ENCODE measurements around the gene TUBE1.

TUBE1 gene

GRCh38 chr6:112040956-112041355, 46.3 kb downstream of the TUBE1 start:
- Histone ChIP-seq H3K79me2 (ENCODE audit: insufficient read depth, low read length) (no peaks in the 10 kb centered on the region), H3K9me2 (replicated peaks; ENCODE audit: insufficient read depth, low read length) (no peaks in the 10 kb centered on the region), H3K4me3 (ENCODE audit: insufficient read depth, low read length, poor library complexity, severe bottlenecking) (no peak overlapping the region), H3K27me3 (ENCODE audit: low read length) (no peaks in the 10 kb centered on the region), H4K20me1 (ENCODE audit: low read depth, low read length) (no peaks in the 10 kb centered on the region), H2AFZ (ENCODE audit: low read depth, low read length, severe bottlenecking) (no peak overlapping the region), H3K27ac (ENCODE audit: low read depth, low read length) (no peak overlapping the region), H3K36me3 (ENCODE audit: low read length) (no peaks in the 10 kb centered on the region), H3K9ac (ENCODE audit: low read length) (no peak overlapping the region), H3K9me3 (ENCODE audit: insufficient read depth, low read length) (no peaks in the 10 kb centered on the region), H3F3A (ENCODE audit: insufficient read depth) (no peaks in the 10 kb centered on the region), H3K4me2 (ENCODE audit: low read depth, low read length, poor library complexity, severe bottlenecking) (no peak overlapping the region)
- no peak for TF ChIP-seq EZH2phosphoT487 (conservative IDR thresholded peaks at IDR 0.05; ENCODE audit: low read length)
- TF ChIP-seq, protein P1, sequence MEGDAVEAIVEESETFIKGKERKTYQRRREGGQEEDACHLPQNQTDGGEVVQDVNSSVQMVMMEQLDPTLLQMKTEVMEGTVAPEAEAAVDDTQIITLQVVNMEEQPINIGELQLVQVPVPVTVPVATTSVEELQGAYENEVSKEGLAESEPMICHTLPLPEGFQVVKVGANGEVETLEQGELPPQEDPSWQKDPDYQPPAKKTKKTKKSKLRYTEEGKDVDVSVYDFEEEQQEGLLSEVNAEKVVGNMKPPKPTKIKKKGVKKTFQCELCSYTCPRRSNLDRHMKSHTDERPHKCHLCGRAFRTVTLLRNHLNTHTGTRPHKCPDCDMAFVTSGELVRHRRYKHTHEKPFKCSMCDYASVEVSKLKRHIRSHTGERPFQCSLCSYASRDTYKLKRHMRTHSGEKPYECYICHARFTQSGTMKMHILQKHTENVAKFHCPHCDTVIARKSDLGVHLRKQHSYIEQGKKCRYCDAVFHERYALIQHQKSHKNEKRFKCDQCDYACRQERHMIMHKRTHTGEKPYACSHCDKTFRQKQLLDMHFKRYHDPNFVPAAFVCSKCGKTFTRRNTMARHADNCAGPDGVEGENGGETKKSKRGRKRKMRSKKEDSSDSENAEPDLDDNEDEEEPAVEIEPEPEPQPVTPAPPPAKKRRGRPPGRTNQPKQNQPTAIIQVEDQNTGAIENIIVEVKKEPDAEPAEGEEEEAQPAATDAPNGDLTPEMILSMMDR (IDR thresholded peaks at IDR 0.05; ENCODE audit: insufficient read depth, low read length, poor library complexity, severe bottlenecking), result no peak

GRCh38 chr6:112039431-112039770, 47.9 kb downstream of the TUBE1 start:
- Histone ChIP-seq H3K9ac (ENCODE audit: low read length) (no peak overlapping the region), H3F3A (ENCODE audit: insufficient read depth) (no peaks in the 10 kb centered on the region), H3K9me2 (replicated peaks; ENCODE audit: insufficient read depth, low read length) (no peaks in the 10 kb centered on the region), H3K79me2 (ENCODE audit: insufficient read depth, low read length) (no peaks in the 10 kb centered on the region), H4K20me1 (ENCODE audit: low read depth, low read length) (no peaks in the 10 kb centered on the region), H3K4me3 (ENCODE audit: insufficient read depth, low read length, poor library complexity, severe bottlenecking) (no peak overlapping the region), H3K9me3 (ENCODE audit: insufficient read depth, low read length) (no peaks in the 10 kb centered on the region), H3K27me3 (ENCODE audit: low read length) (no peaks in the 10 kb centered on the region), H3K36me3 (ENCODE audit: low read length) (no peaks in the 10 kb centered on the region), H3K4me2 (ENCODE audit: low read depth, low read length, poor library complexity, severe bottlenecking) (no peak overlapping the region), H2AFZ (ENCODE audit: low read depth, low read length, severe bottlenecking) (no peak overlapping the region), H3K27ac (ENCODE audit: low read depth, low read length) (no peak overlapping the region)
- TF ChIP-seq EZH2phosphoT487 (conservative IDR thresholded peaks at IDR 0.05; ENCODE audit: low read length), result no peak
- TF ChIP-seq, protein P1 (IDR thresholded peaks at IDR 0.05; ENCODE audit: insufficient read depth, low read length, poor library complexity, severe bottlenecking), result no peak

- no peaks in the 10 kb centered on the region for H4K20me1 ChIP-seq (ENCODE audit: low read depth, low read length)
- H3K27ac ChIP-seq (ENCODE audit: low read depth, low read length), result no peak overlapping the region
- no peaks in the 10 kb centered on the region for H3K9me2 ChIP-seq (replicated peaks; ENCODE audit: insufficient read depth, low read length)
- no peaks in the 10 kb centered on the region for H3K9me3 ChIP-seq (ENCODE audit: insufficient read depth, low read length)
- no peak overlapping the region for H3K9ac ChIP-seq (ENCODE audit: low read length)
- H3K36me3 ChIP-seq (ENCODE audit: low read length), result no peaks in the 10 kb centered on the region
- H3K4me2 ChIP-seq (ENCODE audit: low read depth, low read length, poor library complexity, severe bottlenecking), result no peak overlapping the region
- H2AFZ ChIP-seq (ENCODE audit: low read depth, low read length, severe bottlenecking), result no peak overlapping the region
- no peak overlapping the region for H3K4me3 ChIP-seq (ENCODE audit: insufficient read depth, low read length, poor library complexity, severe bottlenecking)
- no peaks in the 10 kb centered on the region for H3K27me3 ChIP-seq (ENCODE audit: low read length)
- TF ChIP-seq EZH2phosphoT487 (conservative IDR thresholded peaks at IDR 0.05; ENCODE audit: low read length), result no peak
- TF ChIP-seq, protein P1 (IDR thresholded peaks at IDR 0.05; ENCODE audit: insufficient read depth, low read length, poor library complexity, severe bottlenecking), result no peak
- H3F3A ChIP-seq (ENCODE audit: insufficient read depth), result no peaks in the 10 kb centered on the region
- H3K79me2 ChIP-seq (ENCODE audit: insufficient read depth, low read length), result no peaks in the 10 kb centered on the region
Measured at GRCh38 chr6:112038756-112039430, 48.4 kb downstream of the TUBE1 start.
